Lower leg skin (tissue), 4 donors: ENCODE data around the gene CPA1. TPM values are rescaled to one million over a fixed set of nuclear protein-coding genes. Genes with fewer than 3 reads are reported as not detected.

Experiments used
- DNase-seq, 2 donors: peaks; one replicate each; pipeline ENCODE4 v3.0.0-alpha.2; 2019; ENCODE audit warnings: low spot score in 2 of 2
- H3K4me3 ChIP-seq: fragments of 200-600 bp; sonication (generic); 2 replicates; pipeline ENCODE4 v1.5.1; 2017; ENCODE audit warnings: mild to moderate bottlenecking, low read depth; ENCODE audit not compliant: poor library complexity, severe bottlenecking
- POLR2A ChIP-seq, 2 donors: fragments of 450-650 bp; IDR thresholded peaks; one replicate each; pipeline ENCODE4 v1.6.1; 2016 to 2017; ENCODE audit warnings: antibody characterized with exemption in 2 of 2, mild to moderate bottlenecking in 1 of 2, moderate library complexity in 1 of 2
- WGBS, 2 donors: methylation state at CpG; one replicate each; pipeline ENCODE4 v1.1.5; 2018; 5-methylcytosine and 5-hydroxymethylcytosine counted together
- intact Hi-C: fragments of 100-400 bp; cut with DNase I; formaldehyde crosslinking; loops from one replicate; pipeline ENCODE4 v1.15.0; 2023; ENCODE audit warnings: low total_unique reads
- total RNA-seq, 4 donors: library from RNA; depleted of rRNA; stranded (reverse); fragments of >200 nt; gene quantifications; one replicate each; pipeline ENCODE4 v1.1.0, GENCODE V29; 2016
- TF ChIP-seq, protein P1 (sequence below), 3 donors: fragments of 450-650 bp; IDR thresholded peaks; one replicate each; pipeline ENCODE4 v1.5.1; 2016; ENCODE audit warnings: antibody characterized with exemption in 3 of 3, mild to moderate bottlenecking in 3 of 3, moderate library complexity in 2 of 3

CPA1 gene
- total RNA-seq, 4 donors from 2014 or later: 1.8 TPM; not detected in 3

DNA sequence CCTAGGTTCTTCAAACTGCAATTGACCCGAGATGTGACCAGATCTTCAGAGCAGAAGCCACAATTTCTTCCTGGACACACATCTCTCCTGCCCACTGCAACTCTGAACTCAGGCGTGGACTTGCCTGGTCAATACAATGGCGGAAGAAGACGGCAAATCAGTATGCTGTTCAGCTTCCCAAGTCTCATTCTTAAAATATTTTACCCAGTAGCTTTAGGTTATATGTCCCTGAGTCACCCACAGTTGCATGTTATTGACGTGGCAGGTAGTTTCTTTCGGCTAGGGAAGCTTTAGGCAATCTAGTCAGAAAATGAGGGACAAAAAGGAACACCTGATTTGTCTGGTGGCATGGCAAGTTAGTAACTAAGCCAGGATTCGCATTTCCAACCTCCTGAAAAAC is 38.0 kb downstream of the CPA1 start:
- intact Hi-C loops: no loop called here
- no peak for DNase-seq
- H3K4me3 ChIP-seq: no peak overlapping the region
- WGBS, 2 donors: 94 to 95% methylated on average over 7 of the region's 7 CpGs
- no peak for TF ChIP-seq POLR2A (IDR thresholded peaks at IDR 0.05)
- TF ChIP-seq, protein P1, sequence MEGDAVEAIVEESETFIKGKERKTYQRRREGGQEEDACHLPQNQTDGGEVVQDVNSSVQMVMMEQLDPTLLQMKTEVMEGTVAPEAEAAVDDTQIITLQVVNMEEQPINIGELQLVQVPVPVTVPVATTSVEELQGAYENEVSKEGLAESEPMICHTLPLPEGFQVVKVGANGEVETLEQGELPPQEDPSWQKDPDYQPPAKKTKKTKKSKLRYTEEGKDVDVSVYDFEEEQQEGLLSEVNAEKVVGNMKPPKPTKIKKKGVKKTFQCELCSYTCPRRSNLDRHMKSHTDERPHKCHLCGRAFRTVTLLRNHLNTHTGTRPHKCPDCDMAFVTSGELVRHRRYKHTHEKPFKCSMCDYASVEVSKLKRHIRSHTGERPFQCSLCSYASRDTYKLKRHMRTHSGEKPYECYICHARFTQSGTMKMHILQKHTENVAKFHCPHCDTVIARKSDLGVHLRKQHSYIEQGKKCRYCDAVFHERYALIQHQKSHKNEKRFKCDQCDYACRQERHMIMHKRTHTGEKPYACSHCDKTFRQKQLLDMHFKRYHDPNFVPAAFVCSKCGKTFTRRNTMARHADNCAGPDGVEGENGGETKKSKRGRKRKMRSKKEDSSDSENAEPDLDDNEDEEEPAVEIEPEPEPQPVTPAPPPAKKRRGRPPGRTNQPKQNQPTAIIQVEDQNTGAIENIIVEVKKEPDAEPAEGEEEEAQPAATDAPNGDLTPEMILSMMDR (IDR thresholded peaks at IDR 0.05): no peak

DNA sequence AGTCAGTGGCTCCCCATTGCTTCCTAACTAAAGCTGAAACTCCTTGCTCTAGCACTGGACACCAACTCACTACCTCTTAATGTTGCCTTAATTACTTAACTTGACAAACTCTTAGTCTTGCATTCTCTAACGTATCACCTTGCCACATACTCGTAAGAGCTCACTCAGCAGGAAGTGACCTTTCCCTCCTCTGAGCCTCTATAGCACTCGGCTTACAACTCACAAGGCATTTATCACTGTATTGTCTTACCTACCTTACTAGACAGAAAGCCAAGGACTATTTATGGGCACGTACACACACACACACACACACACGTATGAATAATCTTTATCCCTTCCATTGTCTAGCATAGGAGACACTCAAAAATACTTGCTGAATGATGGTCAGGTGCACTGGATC is 39.4 kb downstream of the CPA1 start:
- no peak for DNase-seq
- intact Hi-C loops: no loop called here
- no peak overlapping the region for H3K4me3 ChIP-seq
- TF ChIP-seq, protein P1 (IDR thresholded peaks at IDR 0.05): no peak
- 90 to 91% methylated on average over 5 of the region's 5 CpGs for WGBS, 2 donors

DNA sequence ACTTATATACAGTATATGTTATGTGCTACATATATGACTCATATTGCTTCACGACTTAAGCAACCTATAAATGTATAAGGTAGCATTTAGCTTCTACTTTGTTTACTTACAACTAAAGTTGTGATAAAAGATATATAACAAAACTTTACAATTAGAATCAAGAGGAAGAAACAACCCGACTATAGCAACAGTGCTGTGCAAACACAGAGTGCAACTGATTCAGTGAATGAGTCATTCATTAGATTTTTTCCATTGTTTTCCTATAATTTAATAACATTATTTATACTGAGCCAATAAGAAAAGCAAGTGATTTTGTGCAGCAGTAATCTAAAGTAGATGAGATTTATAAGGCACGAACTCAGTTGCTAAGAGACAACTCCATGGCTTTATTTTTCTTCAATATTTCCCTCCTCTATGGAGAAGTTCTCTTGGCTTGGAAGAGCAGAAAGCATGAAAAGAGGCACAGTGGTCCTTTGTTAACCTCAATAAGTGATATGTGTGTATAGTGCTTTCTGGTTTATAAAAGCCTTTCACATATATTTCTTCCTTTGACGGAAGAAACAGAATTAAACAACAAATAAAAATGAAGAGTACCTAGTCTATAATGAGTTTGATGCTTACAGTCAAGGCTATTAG is 40.8 kb downstream of the CPA1 start:
- no peak for TF ChIP-seq POLR2A (IDR thresholded peaks at IDR 0.05)
- TF ChIP-seq, protein P1 (IDR thresholded peaks at IDR 0.05): no peak
- intact Hi-C loops: no loop called here
- no peak for DNase-seq
- WGBS, 2 donors: 67 to 68% methylated on average over 4 of the region's 4 CpGs
- no peak overlapping the region for H3K4me3 ChIP-seq

DNA sequence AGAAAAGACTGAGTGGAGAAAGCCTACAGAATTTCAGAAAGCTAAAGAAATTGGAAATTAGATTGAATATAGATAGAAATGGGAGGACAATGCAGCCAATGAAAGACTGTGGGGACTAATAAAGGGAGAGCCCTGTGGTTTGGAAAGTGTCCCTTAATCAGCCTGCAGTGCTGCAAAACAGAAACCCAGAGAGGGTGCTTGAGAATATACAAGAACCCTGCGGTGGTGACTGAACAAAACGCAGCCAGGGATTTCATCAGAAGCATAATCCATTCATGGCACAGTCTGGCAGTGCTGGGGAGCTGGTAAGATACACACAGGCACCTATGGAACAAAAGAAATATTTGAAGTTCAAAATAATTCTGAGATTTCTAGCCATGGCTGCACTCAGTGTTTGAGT is 41.4 kb downstream of the CPA1 start:
- no peak for DNase-seq
- no peak overlapping the region for H3K4me3 ChIP-seq
- WGBS, 2 donors: 45 to 51% methylated on average over 2 of the region's 2 CpGs
- intact Hi-C loops: no loop called here
- no peak for TF ChIP-seq POLR2A (IDR thresholded peaks at IDR 0.05)
- TF ChIP-seq, protein P1 (IDR thresholded peaks at IDR 0.05): no peak

DNA sequence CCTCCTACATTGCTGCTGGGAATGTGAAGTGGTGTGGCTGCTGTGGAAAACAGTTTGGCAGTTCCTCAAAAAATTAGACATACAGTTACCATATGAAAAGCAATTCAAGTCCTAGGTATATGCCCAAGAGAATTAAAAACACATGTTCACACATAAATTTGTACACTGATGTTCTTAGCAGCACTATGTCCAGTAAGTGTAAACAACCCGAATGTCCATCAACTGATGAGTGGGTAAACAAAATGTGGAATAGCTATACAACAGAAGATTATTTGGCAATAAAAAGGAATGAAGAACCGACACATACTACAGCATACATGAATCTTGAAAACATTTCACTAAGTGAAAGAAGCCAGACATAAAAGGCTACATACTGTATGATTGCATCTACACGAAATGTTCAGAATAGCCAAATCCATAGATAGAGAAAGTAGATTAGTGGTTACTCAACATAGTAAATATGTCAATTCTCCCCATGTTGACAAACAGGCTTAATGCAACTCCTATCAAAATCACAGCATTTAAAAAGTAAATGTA is 43.3 kb downstream of the CPA1 start:
- intact Hi-C loops: no loop called here
- no peak for TF ChIP-seq POLR2A (IDR thresholded peaks at IDR 0.05)
- TF ChIP-seq, protein P1 (IDR thresholded peaks at IDR 0.05): no peak

DNA sequence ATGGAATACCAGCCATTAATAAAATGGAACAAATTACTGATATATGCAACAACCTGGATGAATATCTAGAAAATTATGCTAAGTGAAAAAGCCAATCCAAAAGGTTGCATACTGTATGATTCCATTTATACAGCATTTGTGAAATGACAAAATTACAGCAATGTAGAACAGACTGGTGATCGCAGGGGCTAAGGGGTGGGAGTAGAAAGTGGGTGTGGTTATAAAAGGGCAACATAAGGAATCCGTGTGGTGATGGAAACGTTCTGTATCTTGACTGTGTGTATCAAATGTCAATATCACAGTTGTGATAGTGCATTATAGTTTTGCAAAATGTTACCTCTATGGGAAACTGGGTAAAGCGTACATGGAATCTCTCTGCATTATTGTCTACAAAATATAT is 45.5 kb downstream of the CPA1 start:
- intact Hi-C loops: no loop called here
- WGBS, 2 donors: 76 to 83% methylated on average over 4 of the region's 4 CpGs
- no peak for DNase-seq
- TF ChIP-seq POLR2A (IDR thresholded peaks at IDR 0.05): no peak
- TF ChIP-seq, protein P1 (IDR thresholded peaks at IDR 0.05): no peak
- H3K4me3 ChIP-seq: no peak overlapping the region

More for the DNA sequence above, 43.3 kb downstream of the CPA1 start:
- WGBS, 2 donors: 90 to 92% methylated on average over 3 of the region's 3 CpGs
- no peak for DNase-seq
- H3K4me3 ChIP-seq: no peak overlapping the region
